NCI-H345 (cell line): ENCODE data around the gene RPGR.

Source experiments
- DNase-seq: peaks from one replicate; lab custom pipeline; 2025; lab: John Stamatoyannopoulos, UW

The RPGR gene

DNA sequence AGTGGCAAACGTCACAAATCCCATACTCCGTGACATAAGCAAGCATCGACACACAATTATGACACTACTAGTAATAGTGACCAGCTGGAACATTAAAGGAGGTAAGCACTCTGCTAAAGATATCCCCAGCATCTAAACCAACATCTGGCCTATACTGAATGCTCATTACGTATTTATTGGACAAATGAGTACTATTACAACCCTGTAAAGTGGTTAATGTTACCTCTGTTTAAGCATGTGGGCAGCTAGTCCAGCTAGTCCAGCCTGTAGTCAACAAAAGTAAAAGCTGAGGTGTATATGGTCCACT lies 419 bp upstream of the RPGR start:
- DNase-seq, result no peak

DNA sequence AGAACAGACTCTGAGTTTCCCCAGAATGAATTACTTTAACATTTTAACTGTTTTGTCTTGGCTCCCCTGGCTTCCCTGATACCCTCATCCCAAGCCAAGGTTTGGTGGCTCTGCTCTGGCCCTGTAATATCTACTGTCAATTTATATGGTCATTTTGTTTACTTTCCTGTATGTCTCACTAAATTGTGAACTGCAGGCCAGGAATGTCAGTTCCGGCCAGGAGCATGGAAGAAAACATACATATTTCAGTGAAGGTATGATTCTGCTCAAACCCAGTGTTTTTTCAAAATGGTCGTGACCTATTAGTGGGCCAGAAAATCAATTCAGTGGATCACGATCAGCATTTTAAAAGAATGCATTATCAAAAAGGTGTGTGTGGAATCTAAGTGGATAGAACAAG lies 1.2 kb downstream of the RPGR start:
- DNase-seq, result no peak

GRCh38 chrX:38320819-38321218 lies 6.5 kb downstream of the RPGR start:
- DNase-seq, result no peak

- DNase-seq, result no peak
Observed at GRCh38 chrX:38318606-38319005, 8.7 kb downstream of the RPGR start.

- DNase-seq, result no peak
Observed at GRCh38 chrX:38318196-38318595, 9.1 kb downstream of the RPGR start.

DNA sequence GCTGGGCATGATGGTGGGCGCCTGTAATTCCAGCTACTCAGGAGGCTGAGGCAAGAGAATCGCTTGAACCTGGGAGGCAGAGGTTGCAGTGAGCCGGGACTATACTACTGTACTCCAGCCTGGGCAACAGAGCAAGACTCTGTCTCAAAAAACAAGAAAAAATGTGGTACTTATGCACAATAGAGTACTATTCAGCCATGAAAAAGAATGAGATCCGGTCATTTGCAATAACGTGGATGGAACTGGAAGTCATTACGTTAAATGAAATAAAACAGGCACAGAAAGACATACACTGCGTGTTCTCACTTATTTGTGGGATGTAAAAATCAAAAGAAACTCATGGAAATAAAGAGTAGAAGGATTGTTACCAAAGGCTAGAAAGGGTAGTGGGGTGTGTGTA lies 12.1 kb downstream of the RPGR start:
- no peak for DNase-seq

DNA sequence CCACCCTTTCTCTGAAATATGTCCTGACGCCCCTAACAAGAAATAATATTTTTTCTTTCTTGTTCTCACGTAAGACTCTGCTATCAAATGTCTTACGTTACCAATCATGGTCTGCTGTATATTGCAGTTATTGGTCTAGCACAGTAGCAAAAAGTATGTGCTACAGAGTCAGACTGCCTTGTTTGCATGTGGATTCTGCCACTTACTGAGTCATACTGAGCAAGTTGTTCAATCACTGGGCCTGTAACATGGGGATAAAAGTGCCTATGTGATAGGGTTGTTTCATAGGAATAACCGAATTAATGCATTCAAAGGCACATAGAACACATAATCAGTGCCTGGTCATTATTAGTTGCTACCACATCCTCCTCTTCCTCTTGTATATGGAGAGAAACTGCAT lies 14.1 kb downstream of the RPGR start:
- DNase-seq, result no peak

DNA sequence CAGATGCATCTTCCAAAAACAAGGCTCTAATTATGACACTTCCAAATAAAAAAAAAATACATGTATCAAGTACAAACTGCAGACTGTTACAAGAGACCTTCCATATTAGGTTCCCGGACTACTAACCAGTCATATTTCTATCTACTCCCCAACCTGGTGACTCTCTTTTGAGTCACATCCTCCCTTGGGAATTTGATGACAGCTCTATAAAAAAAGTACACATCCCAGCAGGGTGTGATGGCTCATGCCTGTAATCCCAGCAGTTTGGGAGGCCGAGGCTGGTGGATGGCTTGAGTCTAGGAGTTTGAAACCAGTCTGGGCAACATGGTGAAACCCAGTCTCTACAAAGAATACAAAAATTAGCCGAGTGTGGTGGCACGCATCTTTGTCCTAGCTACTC lies 14.9 kb downstream of the RPGR start:
- DNase-seq, result no peak

- no peak for DNase-seq
Observed at GRCh38 chrX:38311743-38312142, 15.6 kb downstream of the RPGR start.

GRCh38 chrX:38305971-38306370 lies 21.3 kb downstream of the RPGR start:
- DNase-seq, result no peak

GRCh38 chrX:38304010-38304409 lies 23.3 kb downstream of the RPGR start:
- no peak for DNase-seq

- no peak for DNase-seq
Observed at GRCh38 chrX:38293741-38294140, 33.6 kb downstream of the RPGR start.

GRCh38 chrX:38287674-38288073 lies 39.6 kb downstream of the RPGR start:
- no peak for DNase-seq

GRCh38 chrX:38285649-38286048 lies 41.7 kb downstream of the RPGR start:
- no peak for DNase-seq

DNA sequence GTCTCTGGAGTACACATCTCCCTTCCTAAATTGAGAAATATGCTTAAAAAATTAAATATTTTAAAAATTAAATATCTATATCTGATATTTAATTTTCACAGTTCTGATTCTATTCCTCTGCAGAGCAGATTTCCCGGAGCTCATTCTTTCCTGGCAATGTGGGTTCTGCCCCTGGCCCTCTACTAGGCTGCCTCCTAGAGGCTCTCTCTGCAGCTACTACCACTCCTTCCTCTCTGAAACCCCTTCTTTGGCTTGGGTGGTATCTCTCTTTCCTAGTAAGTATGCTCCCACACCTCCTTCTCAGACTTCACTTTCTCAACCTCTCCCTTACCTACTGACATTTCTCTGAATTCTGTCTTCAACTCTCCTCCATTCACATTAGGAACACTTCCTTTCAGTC lies 45.3 kb downstream of the RPGR start:
- DNase-seq, result no peak

- DNase-seq, result no peak
Observed at GRCh38 chrX:38279188-38279587, 48.1 kb downstream of the RPGR start.

DNA sequence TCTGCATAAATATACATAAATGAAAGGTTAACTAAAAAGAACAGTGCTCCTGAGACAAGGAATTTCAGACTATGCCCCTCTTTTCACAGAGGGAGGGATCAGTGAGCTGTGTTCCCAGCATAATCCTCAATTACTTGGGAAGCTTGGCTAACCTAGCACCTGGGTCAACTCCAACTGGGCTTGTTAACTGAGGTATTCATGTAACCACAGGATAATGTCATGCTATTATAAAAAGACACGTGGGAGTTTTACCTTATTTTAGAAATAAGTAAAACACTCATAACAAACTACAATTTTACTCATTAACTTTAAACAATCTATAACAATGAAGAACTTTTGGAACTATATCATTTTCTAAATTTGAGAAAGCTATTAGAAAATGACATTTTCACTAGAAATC lies 48.6 kb downstream of the RPGR start:
- DNase-seq, result no peak

- no peak for DNase-seq
Observed at GRCh38 chrX:38277802-38278201, 49.5 kb downstream of the RPGR start.

DNA sequence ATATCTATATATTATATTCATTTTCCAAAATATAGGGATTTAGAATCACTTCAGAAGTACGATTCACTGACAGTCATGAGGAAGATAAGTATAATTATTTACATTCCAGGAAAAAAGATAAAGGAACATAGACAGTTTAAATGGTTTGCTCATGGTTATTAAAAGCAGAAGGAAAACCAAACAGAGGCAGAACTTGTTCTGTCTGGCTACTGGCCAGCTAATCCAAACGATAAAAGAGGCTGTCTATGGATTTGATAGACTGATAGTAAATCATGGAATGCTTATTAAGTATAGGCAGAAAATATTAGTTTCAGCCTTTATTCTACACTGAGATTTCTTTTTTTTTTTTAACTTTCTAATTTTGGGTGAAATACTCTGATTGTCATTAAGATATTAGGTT lies 50.2 kb downstream of the RPGR start:
- no peak for DNase-seq

DNA sequence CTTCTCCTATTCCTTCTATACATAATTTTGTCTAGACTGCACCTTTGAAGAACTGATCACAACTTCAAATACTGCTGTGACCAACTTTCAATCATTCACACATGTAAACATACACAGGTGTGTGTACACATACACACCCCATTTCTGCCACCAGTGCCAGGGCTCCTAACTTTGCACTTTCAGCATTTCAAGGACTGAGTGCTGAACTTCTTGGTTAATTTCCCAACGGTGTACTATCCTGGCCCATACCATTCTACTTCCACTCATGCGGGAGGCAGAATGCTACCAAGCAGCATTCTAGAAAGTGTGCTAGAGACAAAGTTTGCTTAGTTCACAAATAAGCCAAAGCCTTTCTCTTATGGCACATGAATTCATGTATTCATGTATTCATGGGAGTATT lies 51.2 kb downstream of the RPGR start:
- DNase-seq, result no peak

DNA sequence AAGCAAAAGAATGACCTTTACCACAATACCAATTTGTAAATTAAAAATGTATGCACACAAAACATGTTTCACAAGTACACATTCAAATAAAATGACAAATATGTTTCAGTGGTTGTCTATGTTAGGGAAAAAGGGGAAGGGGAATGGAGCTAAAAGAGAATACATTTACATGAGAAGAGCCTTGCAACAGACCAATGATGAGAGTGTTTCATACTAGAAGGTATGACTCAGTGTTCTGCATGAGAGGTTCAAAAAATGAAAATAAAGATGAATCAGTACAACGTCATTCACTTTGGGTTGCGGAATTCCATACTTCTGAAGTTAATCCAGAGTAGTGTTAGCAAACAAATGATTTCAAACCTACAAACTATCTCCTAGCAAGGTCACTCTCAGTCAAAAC lies 51.7 kb downstream of the RPGR start:
- DNase-seq, result no peak

- no peak for DNase-seq
Observed at GRCh38 chrX:38273453-38273852, 53.9 kb downstream of the RPGR start.

DNA sequence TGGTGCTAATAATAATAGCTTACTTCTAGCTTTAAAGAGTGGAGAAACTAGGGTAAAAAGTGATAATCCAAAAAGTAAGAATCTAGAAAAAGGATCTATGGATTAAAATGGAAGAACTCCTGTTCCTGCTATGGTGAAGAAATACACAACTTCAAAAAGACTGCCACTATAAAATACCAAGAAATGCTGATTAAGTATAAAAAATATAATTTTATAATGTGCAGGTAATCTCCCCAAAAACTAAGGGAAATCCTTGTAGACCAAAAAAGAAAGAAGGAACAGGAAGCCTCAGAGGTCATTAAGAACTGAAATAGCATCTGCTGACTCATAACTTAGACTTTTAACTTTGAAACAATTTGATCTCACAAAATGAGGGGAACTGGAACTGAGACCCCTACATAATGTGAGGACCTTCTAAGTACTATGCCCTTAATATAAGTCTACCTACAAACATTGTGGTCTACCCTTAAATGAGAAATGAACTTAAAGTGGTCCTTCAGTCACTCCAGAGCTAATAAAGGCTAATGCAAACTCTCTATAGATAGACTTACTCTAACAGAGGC lies 56.1 kb downstream of the RPGR start:
- no peak for DNase-seq

DNA sequence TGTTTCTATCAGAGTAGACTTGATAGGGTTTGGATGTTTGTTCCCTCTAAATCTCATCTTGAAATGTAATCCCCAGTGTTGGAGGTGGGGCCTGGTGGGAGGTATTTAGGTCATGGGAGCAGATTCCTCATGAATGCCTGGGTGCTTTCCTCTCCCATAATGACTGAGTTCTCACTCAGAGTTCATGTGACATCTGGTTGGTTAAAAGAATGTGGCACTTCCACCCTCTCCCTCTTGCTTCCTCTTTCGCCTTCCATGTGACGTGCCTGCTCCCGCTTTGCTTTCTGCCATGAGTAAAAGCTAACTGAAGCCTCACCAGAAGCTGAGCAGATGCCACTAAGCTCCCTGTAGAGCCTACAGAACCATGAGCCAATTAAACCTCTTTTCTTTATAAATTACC lies 59.3 kb downstream of the RPGR start:
- DNase-seq, result no peak
